ENCODE measurements around the gene KIF15.

Gene KIF15

DNA sequence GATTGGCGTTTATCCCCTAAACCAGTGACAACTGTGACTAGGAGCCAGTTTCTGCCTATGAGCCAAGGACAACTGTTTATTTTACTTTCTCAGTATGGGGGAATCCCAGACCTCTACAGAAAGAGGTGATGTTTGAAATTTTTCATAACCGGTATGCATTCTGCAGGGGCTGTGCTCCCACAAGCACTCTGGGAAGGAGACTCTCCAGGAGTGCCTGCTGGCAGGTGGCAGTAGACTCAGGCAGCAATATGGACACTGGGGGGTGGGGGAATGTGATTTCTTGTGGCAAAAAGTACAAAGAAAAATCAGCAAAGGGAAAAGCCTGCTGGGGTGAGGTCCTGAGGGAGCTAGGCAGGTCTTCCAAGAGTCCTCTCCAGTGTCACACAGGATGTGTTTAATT, 118.7 kb downstream of the KIF15 start:
- no peak for DNase-seq

DNA sequence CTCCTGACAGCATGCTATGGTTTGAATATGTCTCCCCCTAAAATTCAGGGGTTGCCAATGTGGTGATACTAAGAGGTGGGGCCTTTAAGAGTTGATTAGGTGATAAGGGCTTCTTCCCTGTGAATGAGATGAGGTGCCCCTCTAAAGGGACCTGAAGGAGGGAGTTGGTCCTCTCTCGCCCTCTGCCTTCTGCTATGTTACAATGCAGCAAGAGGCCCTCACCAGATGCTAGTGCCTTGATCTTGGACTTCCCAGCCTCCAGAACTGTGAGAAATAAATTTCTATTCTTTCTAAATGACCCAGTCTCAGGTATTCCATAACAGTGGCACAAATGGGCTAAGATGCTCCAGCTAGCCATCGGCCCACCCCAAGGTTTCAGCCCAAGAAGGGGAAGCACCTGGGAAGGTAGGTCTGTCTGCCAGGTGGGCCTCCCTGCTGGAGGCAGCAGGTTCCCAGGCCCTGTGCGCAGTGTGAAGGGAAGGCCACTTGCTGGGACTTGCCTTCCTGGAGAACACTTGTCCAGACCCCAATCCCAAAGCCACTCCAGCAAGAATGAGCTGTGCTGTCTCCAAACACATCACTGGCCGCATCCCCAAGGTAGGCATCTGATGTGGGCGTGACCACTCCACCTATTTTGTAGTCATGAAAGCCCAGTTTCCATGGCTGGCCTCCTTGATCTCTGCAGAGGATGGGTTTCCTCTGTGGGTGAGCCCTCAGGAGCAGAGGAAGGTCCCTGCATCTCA, 121.8 kb downstream of the KIF15 start:
- no peak for DNase-seq

DNA sequence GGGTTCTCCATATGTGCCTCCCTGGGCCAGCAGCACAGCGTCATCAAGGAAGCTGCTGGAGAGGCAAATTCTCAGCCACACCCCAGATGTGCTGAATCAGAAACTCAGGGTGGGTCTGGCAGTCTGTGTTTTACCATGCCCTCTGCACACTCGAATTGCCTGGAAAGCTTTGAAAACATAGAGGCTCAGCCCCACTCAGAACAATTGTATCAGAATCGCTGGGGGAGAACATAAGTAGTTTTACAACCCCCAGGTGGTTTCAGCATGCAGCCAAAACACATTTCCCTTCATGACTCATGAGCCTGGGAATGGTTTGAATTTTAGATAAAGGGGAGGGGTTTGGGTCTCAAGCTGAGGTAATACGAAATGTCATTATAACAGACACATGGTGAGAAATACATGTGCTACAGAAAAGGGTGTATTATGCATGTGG, 122.4 kb downstream of the KIF15 start:
- peak in 1 of 2 experiments; percentile 0 for DNase-seq

DNA sequence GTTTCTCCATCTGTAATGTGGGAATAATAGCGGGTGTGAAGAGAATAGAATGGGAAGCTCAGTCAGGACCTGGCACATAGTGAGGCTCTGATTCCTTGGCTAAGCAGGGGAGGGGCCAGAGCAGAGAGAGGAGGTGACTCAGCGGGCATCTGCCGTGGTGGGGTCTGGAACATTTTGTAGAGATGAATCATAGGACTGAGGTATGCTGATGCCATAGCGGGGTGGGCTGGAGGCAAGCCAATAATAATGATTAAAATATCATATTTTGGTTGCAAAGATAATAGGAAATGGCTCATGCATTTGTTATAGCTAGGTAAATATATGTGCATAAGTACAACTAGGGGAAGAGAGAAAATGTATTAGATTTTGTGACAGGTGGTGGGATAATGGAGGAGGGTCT, 124.0 kb downstream of the KIF15 start:
- no peak for DNase-seq

DNA sequence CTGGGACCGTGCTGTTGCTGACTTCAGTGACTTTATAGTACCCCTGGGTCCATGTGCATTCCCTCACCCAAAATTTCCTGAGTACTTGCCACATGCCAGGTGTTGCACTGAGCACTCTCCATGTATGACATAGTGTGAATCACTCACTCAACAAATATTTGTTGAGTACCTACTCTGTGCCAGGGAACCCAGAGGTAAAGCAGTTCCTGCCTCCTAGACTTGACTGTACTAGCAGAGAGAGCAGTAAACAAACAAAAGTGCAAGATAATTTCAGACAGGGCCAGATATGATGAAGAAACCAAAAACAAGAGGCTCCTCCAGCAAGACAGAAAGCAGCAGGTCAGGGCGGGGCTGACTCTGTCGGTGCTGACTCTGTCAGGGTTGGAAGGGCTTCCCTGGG, 125.0 kb downstream of the KIF15 start:
- no peak for DNase-seq

DNA sequence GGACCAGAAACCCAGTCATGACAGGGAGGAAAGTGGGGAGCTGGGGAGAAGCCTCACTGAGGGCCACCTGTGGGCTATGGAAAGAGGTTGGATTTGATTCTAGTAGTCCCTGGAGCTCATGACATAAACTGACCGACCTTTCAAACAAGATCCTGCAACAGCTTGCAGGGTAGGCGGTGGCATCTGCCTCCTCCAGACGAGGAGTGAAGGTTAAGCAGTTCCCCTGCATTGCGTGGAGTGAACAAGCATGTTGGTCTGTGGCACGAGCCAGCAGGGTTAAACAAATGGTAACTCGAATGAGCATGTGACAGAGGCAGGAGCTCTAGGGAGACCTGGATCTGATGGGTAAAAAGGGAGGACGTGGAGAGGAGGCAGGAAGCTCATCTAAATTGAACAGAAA, 125.5 kb downstream of the KIF15 start:
- no peak for DNase-seq

DNA sequence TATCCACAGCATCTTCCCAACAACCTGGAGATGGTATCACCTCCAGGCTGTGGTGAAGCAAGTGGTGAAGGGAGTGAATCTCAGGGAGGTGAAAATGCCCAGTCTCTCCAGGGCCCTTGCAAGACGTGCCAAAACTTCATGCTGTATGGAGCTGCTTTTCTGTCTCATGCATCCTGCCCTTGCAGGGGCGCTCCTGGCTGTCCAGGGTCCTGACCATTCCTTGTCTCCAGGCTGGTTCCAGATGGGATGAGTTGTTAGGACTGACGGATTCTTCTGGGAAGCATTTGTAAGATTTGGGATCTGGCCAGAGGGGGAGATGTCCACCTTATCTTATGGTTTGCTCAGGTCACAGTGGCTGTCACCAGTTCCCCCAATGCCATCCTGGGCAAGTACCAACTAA, 128.7 kb downstream of the KIF15 start:
- DNase-seq = no peak

DNA sequence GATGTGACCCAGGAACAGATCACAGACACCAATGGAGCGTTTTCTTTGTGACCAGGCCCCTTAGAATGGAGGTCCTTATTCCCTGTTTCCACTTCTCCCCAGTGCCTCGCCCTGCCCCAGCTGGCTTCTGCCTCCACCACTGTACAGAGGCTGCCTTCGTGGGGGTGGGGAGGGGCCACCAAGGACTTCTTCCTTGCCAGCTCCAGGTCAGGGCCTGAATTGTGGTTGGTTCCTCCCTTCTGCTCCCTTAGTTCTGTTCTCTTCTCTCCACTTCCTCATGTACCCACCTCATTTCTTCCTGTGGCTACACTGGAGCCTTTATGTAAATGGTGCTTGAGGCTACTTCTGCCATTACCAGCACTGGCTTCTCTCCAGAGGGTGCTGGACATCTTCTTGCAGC, 129.3 kb downstream of the KIF15 start:
- no peak for DNase-seq

DNA sequence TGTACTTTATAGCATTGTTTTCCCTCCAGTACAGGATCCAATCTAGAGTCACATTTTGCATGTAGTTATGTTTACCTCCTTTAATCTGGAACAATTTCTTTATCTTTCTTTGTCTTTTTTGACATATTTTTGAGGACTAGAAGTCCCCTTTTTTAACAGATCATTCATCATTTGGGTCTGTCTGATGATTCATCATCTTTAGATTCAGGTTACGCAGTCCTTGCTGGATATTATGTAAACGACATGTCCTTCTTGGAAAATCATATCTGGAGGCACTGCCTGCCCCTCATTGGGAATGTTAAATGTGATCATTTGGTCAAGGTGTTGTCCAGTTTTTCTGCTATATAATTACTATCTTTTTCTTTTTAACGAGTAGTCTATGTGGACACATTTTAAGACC, 131.1 kb downstream of the KIF15 start:
- no peak for DNase-seq

DNA sequence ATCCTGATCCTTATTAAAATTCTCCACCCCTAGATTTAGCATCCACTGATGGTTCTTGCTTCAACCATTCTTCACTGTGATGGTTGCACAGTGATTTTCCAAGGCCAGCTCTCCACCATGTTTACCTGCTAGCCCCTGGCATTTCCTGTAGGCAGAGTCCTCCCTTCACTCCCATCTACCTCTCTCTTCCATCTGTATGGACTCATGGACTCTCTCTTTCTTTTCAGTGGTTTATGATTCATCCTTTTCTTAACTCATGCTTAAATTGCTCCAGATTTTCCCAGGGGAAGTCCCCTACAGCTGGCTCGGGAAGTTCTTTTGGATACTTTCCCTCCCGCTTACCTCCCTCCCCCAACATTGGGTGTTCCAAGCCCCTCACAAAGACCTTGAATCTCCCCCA, 131.5 kb downstream of the KIF15 start:
- no peak for DNase-seq

DNA sequence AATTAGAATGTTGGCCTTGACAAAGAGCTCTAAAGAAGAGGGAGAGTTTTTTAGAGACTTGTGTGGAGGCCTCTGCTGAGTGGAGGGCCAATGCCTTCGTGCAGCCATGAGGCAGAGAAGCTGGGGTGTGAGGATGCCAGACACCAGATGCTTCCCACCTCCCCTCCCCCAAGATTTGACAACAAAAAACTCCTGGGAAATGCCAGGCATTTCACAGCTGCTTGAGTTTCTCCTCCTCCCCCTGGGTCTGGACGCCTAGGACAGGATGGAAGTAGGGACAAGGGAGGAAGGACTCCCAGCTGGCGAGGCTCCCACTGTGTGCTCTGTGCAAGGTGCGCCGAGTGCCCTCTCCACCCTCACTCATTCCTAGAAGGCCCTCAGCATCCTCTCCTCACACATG, 132.9 kb downstream of the KIF15 start:
- no peak for DNase-seq

DNA sequence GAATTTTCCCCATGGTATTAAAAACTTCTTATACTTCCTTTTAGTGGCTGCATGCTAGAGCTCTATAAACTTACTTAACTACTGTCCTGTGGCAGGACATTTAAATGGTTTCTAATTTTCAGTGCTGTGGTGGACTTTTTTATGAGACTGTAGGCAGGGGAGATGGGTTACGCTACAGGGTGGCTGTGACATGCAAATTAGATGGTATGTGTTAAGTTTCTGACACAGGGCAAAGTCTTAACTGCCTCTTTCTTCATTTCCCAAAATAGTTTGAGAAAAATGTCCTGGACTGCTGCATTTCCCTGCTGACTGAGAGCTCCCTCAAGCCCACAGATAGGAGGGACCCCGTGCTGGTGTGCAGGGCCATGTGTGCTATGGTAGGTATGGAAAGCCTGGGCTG, 134.8 kb downstream of the KIF15 start:
- DNase-seq = no peak

DNA sequence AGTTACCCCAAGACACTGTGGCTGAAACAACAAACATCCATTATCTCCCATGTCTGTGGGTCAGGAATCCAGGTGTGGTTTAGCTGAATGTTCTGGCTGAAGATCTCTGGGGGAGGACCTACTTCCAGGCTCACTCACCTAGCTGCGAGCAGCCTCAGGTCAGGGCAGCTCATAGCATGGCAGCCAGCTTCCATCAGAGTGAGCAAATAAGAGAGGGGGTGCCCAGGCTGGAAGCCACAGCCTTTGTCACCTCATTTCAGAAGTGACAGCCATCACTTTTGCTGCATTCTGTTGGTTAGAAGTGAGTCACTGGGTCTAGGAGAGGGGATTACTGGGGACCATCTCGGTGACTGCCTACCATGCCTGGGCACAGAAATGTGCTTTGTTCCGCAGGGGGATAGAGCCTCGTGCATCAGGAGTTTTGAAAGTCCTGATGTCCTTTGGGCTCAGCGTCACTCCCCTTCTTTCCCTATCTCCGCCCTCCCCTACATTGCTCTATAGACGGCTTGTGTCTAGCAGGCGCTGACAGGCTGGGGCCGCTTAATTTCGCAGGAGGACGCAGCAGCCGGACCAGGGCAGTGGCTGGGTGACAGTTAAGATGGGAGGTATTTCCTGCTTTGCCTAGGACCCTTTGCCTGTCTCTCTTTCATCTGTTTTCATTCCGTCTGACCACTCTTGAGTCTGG, 138.2 kb downstream of the KIF15 start:
- DNase-seq = no peak

DNA sequence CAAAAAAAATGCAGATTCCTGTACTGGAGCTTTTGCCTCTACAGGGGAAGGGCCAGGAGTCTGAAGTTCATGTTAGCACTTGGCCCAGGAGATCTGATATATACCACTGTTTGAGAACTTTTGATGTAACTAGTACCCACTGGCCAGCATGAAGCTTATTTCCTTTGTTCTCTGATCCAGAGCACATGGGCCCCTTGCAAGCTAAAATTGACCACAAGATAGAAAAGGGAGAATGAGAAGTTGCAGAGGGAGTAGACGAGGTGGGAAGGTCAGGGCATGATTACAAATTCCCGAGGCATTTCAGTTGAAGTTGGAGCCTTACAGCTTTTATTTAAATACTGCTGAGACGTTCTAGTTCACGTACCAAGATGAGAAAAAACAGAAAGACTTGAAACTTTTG, 141.0 kb downstream of the KIF15 start:
- no peak for DNase-seq
